HG03575 (cell line): ENCODE data around the gene KRTAP10-3.
"Not testable (repeated sequence)": the region's sequence is repeated elsewhere in the genome, so short reads cannot be mapped to it uniquely, and the experiment has no call there.

Experiments used
- ATAC-seq: cut with Tn5 transposase; IDR thresholded peaks from one replicate; pipeline ENCODE4 v1.9.1; 2021; ENCODE audit not compliant: unreplicated experiment, insufficient number of reproducible peaks, low FRiP score; ENCODE audit errors: extremely low read depth

The KRTAP10-3 gene

DNA sequence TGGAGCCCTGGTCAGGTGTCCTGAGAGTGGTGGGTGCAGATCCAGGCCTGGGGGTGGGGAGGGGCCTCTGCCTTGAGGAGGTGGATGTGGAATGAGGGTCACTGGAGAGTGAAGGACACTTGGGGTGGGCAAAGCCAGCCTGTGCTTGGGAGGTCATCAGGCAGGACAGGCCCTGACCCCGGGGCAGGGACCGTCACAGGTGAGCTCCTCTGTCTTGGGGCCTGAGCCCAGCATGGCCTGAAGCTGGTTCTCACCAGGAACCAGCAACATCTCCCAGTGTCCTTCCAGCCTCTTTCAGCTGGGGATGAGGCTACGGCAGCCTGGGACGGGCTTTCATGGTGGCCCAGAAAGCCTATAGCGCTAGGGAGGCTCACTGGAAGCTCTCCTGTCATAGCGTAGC is 6.5 kb downstream of the KRTAP10-3 start:
- ATAC-seq: no peak

DNA sequence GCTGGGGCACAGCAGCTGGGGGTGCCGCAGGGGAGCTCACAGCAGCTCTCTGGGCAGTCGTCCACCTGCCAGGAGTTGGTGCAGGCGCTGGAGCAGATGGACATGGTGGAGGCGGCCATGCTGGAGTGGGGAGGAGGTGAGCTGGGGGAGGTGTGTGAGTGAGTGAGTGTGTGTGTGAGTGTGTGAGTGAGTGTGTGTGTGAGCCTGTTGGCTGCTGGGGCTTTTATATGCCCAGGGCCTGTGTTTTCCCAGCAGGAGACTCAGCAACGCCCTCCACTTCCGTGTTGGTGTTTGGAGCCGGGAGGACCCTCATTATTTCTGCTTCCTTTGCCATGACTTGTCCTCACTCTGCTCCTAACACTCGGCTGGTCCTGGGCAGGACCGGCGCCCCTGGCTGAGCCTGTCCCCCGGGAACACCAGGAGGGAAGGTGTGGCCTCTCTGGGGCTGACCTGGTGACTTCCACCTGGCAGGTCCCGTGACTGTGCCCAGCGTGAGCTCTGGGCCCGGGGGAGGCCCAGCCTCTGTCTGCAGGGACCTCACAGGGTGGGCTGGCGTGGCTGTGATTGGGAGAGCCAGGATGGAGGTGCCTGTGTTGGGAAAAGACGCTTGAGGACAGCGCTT is 7.1 kb downstream of the KRTAP10-3 start, which contains the start of gene KRTAP10-2:
TSS of gene KRTAP10-2 (minus strand) at position 166 of the 622 bp plus-strand sequence. CDS start at position 119, 47 bp downstream.
- ATAC-seq: no peak

DNA sequence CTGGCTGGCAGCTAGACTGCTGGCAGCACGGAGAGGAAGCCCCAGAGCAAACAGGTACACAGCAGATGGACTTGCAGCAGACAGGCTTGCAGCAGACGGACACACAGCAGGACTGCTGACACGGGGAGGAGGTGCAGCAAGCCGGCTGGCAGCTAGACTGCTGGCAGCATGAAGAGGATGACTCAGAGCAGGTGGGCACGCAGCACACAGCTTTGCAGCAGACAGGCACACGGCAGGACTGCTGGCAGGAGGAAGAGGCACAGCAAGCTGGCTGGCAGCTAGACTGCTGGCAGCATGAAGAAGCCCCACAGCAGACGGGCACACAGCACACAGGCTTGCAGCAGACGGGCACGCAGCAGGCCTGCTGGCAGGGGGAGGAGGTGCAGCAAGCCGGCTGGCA is 7.8 kb downstream of the KRTAP10-3 start:
- no peak for ATAC-seq

DNA sequence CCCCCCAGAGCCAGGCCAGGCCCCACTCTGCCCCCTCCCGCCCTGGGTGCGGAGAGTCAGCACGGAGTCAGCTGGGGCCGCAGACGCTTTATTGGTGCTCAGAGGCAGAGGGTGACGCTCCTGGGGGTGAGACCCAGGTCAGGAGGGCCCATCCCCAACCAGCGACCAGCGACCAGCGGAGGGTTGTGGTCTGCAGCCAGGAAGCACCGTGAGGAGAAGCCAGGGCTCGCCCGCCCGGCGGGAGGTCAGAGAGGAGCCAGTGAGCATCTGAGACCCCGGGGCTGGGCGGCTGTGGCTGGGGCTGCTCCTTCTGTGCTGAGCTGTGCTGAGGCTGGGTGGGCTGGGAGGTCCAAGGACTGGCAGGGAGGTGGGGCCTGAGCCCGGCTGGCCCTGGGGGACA is 8.3 kb downstream of the KRTAP10-3 start:
- ATAC-seq: not testable (repeated sequence)

DNA sequence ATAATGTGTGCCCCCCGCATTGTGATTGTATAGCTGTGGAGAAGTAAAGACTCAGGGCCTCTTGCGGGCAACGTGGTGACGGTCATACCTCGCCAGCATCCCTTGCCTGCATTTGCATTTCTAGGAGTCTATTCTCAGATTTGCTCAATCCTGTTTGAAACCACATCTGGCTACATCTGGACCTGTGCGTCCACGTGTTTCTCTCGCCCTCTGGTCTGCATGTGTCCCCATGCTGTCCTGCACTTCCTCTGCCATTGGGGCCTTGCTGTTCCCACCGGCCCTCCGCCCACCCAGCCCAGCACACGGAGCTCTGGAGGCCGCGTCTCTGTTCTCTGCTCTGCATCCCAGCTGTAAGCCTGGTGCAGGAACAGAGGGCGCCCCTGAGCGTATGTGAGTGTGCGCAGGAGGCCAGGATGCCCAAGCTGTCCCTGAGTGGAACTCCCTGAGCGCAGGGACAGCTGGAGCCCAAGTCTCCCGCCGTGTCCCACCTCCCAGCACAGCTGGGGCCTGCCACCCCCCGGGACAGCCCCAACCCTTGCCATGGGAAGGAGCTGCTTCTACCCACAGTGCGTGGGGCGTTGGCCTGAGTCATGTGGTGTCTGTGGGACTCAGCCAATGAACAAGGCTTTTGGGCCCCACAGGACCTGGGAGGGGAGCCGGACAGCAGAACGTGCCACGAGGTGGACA is 8.9 kb downstream of the KRTAP10-3 start:
- no peak for ATAC-seq

DNA sequence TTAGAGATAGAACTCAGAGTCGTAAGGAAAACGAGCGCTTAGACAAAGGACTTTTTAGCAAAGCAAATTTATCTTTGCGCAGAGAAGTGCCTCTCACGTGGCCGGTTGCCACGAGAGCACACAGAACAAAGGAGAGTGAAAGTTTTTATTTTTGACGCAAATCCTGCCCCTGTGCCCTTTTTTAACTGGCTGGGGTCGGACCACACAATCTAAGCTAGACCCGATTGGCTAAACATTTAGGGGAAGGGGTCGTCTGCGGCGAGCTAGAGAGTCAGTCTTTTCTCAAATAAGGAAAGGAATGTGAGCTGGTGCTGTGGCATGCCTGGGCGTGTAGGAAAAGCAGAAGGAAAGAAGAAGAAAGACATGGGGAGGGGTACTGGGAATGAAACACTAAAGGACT is 9.7 kb downstream of the KRTAP10-3 start:
- ATAC-seq: no peak

DNA sequence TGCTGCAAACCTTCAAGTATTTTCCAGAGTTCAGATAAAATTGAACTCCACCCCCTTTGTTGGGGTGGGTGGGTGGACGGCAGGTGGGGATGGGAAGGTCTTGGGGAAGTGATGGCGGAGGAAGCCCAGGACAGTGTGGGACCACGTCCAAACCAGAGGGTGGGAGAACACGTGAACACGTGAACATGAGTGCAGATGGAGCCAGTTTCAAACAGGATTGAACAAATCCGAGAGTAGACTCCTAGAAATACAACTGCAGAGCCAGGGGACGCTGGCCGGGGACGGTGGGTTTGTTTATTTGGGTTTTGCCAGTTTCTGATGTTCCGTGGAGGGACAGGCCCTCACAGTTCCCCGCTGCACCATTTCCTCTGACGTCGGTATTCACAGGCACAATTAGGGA is 10.2 kb downstream of the KRTAP10-3 start:
- no peak for ATAC-seq

DNA sequence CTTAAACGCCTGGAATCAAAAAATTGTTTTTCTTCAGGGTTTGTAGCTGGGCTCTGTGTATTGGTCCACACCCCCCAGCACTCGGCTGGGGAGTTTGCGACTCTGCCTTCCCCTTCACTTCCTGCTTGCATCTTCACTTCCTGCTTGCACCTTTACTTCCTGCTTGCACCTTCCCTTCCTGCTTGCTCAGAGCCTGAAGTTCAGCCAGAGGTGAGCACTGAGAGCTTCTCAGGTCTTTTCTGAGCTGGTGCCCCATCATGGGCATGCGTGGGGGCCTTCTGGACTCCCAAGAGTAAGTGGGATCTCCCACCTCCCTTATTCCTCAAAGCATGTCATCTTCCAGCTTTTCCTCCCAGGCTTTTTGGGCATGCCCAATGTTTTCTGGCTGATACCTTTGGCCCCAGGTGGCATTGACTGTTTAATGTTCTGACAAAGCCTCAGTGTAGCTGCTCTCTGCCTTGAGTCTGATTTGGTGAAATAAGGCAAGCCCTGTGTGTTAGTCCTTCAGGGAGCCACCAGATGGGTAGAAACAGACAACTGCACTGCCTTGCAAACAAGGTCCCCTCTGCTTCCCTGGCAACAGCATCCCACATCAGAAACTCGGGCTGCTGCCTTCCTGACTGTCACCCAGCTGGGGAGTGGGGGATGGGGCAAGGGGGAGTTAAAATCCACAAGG is 10.8 kb downstream of the KRTAP10-3 start:
- no peak for ATAC-seq

DNA sequence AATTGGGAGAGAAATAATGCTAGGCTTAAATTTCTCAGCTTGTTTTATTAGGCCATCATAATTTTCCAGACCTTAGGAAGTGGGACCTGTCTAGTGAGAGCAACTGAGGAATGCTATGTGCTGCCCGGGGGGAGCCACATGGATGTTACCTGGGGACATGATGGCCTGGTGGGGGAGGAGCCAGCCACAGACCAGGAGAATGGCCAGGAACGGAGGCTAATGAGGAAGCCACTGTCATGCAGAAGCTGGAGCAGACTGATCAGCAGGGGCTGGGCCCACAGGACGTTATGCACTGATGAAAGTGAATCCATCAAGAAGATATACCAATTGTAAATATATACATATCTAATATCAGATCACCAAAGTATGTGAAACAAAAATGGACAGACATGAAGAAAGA is 14.0 kb downstream of the KRTAP10-3 start:
- ATAC-seq: no peak

DNA sequence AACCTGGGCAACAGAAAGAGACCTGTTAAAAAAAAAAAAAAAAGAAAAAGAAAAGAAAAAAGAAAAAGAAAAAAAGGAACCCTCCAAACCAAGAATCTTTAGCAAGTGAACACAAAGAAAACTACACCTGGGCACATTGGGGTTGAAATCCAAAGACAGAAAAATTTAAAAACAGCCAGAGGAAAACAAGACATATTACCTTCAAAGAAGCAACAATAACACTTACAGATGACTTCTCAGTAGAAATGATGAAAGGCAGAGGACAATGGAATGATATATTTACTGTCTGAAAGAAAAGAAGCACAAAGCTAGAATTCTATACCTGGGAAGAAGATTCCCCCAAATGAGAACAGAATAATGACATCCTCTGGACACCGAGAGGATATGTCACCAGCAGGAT is 15.9 kb downstream of the KRTAP10-3 start:
- no peak for ATAC-seq

DNA sequence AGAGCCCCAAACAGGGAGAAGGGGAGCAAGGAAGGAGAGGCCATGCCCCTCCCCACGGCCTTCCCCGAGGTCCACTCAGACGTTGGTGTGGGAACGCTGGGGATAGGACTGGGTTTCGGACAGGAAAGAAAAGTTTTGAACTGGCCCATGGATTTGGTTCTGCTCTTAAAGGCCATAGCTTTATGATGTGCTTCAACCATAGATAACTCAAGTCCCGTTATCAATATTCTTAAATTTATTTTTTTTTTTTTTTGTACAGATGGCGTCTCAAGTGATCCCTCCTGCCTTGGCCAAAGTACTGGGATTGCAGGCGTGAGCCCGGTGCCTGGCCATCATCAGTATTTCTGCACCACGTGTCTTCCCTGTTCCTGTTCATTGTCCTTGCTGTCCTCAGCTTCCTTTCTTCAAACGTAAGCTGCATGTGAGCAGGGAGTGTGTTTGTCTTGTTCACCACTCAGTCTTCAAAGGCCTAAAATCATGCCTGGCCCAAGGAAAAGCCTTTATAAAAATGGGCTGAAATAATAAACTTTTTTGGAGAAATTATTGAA is 17.8 kb downstream of the KRTAP10-3 start:
- no peak for ATAC-seq

DNA sequence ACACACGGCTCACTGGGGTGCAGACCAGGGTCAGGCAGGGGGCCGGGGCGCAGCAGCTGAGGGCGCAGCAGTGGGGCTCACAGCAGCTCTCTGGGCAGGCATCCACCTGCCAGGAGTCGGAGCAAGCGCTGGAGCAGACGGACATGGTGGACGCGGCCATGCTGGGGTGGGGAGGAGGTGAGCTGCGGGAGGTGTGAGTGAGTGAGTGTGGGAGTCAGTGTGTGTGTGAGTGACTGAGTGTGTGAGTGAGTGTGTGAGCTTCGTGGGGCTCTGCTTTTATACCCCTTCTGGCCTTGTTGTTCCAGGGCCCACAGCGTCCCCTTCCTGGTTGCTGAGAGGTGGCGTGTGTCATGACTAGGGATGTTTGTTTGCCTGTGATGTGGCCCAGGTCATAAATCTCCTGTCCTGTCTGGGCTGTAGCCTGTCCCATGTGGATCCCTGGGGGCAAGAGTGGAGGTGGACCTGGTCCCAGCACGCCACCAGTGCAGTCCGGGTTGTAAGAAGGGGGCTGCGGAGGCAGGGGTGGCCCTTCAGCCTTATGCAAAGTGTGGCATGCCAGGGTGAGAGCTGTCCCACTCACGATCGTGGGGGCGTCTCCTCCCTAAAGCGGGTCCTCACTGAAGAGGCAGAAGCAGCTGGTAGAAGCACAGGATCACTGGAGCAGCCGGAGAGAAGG is 18.5 kb downstream of the KRTAP10-3 start, which contains the start of gene KRTAP10-1:
TSS of gene KRTAP10-1 (minus strand) at position 205 of the 676 bp plus-strand sequence. CDS start at position 160, 45 bp downstream.
- no peak for ATAC-seq

DNA sequence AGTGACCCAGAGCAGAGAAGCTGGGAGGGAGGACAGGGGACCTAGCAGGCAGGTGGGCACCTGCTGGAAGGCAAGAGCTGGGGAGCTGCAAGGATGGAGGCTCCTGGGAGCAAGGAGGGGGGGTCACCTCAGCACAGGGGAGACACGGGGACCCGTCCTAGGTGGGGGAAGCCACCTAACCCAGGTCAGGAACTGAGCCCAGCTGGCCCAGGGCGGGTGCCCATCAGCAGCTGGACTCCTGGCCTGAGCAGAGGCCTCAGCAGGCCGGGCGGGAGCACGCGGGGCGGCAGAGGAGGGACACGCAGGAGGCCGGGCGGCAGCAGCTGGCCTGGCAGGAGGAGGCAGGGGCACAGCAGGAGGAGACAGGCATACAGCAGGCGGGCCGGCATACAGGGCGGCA is 19.5 kb downstream of the KRTAP10-3 start:
- ATAC-seq: no peak

DNA sequence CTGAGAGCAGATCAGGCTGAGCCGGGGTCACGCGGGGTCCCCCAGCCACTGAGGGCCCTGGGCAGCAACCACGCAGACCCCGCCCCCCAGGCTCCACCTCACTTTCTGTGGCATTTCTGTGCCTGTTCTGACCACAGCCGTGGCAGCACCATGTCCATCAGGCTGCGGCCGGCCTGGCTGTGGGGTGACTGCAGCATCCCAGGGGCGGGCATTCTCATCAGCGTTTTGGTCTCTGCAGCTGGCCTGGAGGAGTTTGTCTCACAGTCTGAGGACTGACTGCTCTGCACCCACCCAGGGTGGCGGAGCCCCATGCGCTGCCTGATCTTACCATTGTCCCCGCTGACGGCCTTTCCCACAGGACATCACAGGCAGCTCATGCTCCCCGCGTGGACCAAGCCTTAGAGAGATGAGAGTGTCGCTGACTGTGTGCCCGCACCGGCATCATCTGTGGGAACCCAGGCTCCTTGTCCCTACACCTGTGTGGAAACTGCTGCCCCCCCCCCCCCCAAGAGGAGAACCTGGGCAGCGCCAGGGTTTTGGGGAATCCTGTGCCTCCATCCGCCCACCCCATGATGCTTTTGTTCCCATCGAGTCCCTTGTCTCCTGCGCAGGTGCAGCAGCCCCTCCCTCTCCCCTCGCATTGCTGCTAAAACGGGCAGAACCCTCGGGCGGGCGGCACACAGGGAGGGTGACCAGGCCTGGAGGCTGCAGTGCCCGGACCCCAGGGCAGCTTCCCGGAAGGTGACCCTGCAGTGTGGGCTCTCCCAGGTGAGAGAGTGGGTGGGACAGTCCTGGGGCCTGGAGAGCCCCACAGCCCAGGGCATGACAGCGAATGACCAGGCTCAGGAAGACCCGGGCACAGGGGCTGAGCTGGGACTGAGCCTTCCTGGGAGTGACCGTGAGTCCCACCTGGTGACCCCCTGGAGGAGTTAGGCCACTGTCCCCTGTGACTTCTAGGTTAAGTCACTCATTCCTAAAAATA is 20.4 kb downstream of the KRTAP10-3 start:
- ATAC-seq: no peak

DNA sequence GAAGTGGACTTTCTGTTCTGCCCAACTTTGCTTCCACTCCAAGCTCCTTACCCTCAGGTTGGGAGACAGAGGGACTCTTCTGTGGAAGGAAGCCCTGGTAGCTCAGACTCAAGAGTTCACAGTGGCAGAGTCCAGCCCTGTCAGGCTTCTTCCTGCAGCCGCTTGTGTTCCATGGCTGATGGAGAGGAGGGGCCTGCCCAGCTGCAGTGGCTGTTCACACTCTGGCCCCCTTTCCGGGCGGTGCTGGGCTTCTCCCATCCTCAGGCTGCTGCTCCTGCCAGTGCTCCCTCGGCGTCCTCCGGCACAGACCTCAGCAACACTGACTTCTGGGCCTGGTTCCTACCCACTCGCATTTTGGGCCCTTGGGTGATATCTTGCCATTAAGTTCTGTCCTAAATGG is 22.6 kb downstream of the KRTAP10-3 start:
- no peak for ATAC-seq

DNA sequence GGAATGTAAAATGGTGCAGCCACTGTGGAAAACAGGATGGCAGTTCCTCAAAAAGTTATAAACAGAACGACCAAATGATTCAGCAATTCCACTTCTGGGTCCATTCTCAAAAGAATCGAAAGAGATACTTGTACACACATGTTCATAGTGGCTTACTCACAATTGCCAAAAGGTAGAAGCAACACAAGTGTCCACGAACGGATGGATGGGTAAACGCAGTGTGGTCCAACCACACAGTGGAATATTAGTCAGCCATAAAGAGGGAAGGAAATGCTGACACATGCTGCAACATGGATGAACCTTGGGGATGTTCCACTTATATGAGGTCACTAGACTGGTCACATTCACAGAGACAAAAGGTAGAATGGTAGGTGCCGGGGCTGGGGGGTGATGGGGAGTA is 23.9 kb downstream of the KRTAP10-3 start:
- no peak for ATAC-seq

DNA sequence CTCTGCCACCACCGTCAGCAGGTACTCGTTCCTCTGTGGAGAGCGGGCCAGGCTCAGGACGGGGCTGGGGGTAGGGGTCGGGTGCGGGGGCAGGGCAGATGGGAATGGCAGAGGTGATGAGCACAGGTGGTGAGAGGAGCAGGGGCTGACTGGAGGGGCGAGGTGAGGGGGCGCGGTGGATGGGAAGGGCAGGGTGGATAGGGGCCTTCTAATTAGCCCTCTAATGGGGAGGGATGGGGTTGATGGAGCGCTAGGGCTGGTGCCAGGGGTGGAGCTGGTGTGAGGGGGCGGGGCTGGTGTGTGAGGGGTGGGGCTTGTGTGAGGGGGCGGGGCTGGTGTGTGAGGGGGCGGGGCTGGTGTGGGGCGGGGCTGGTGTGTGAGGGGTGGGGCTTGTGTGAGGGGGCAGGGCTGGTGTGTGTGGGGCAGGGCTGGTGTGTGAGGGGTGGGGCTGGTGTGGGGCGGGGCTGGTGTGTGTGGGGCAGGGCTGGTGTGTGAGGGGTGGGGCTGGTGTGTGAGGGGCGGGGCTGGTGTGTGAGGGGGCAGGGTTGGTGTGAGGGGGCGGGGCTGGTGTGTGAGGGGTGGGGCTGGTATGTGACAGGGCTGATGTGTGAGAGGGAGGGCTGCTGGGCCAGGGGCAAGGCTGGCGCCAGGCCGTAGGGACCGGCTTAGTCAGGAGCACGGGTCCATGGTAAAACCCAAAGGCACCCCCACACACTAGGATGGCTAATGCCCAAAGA is 24.5 kb downstream of the KRTAP10-3 start:
- ATAC-seq: no peak
